Measurements from ENCODE around the gene SV2A. TPM values are rescaled to one million over a fixed set of nuclear protein-coding genes. Genes with fewer than 3 reads are reported as not detected.

The SV2A gene
- total RNA-seq, 2 donors from 2014 or later: 25.6 to 26.2 TPM

- Histone ChIP-seq H3K36me3 (ENCODE audit: control insufficient read depth, insufficient read depth, low read length) (no peaks in the 10 kb centered on the region), H3K4me1 (ENCODE audit: control insufficient read depth, insufficient read depth, low read length) (no peaks in the 10 kb centered on the region), H3K27me3 (ENCODE audit: control insufficient read depth, insufficient read depth, low read length, poor library complexity, severe bottlenecking) (no peaks in the 10 kb centered on the region), H3K4me3 (ENCODE audit: low read length) (peak overlapping the region; percentile 29), H3K9ac (ENCODE audit: extremely low read depth, low read length, poor library complexity, severe bottlenecking) (no peak overlapping the region), H3K9me3 (ENCODE audit: control insufficient read depth, low read length) (no peaks in the 10 kb centered on the region), H3K27ac (ENCODE audit: low read depth, low read length) (no peak overlapping the region)
- no peaks in the 10 kb centered on the region for H3K36me3 Mint-ChIP-seq (ENCODE audit: low read depth)
- no peaks in the 10 kb centered on the region for H3K9me3 Mint-ChIP-seq
- 30 to 39% methylated on average over 5 to 8 of the region's 8 CpGs for WGBS, 2 experiments (ENCODE audit: insufficient coverage in 1 of 2, insufficient read length in 1 of 2)
- peak overlapping the region; percentile 57 for H3K4me3 Mint-ChIP-seq
- peak; percentile 69 for DNase-seq
- TF ChIP-seq CTCF (conservative IDR thresholded peaks at IDR 0.05): no peak
- H3K27ac Mint-ChIP-seq: peak overlapping the region; percentile 85
- peaks cover 42% of the 10 kb centered on the region for H3K4me1 Mint-ChIP-seq
- H3K27me3 Mint-ChIP-seq (ENCODE audit: insufficient read depth): no peaks in the 10 kb centered on the region
Observed at GRCh38 chr1:149936992-149937705, 19.5 kb upstream of the SV2A start.

GRCh38 chr1:149936170-149936991 lies 18.7 kb upstream of the SV2A start, which contains the start of gene MTMR11:
TSS of gene MTMR11 (minus strand) at chr1:149936879. CDS start at chr1:149936647, 232 bp downstream.
- H3K4me1 Mint-ChIP-seq: peaks cover 42% of the 10 kb centered on the region
- peak within 1 kb of the TSS; percentile 85 for H3K27ac Mint-ChIP-seq
- H3K9me3 Mint-ChIP-seq: no peaks in the 10 kb centered on the region
- Histone ChIP-seq H3K9ac (ENCODE audit: extremely low read depth, low read length, poor library complexity, severe bottlenecking) (no peak within 1 kb of the TSS), H3K27me3 (ENCODE audit: control insufficient read depth, insufficient read depth, low read length, poor library complexity, severe bottlenecking) (no peaks in the 10 kb centered on the region), H3K9me3 (ENCODE audit: control insufficient read depth, low read length) (no peaks in the 10 kb centered on the region), H3K4me1 (ENCODE audit: control insufficient read depth, insufficient read depth, low read length) (no peaks in the 10 kb centered on the region), H3K36me3 (ENCODE audit: control insufficient read depth, insufficient read depth, low read length) (no peaks in the 10 kb centered on the region), H3K4me3 (ENCODE audit: low read length) (peak within 1 kb of the TSS; percentile 29), H3K27ac (ENCODE audit: low read depth, low read length) (no peak within 1 kb of the TSS)
- DNase-seq: peak; percentile 67
- no peak for TF ChIP-seq CTCF (conservative IDR thresholded peaks at IDR 0.05)
- peaks cover 4% of the 10 kb centered on the region for H3K27me3 Mint-ChIP-seq (ENCODE audit: insufficient read depth)
- no peaks in the 10 kb centered on the region for H3K36me3 Mint-ChIP-seq (ENCODE audit: low read depth)
- H3K4me3 Mint-ChIP-seq: peak within 1 kb of the TSS; percentile 57
- 35 to 48% methylated on average over 5 to 18 of the region's 18 CpGs for WGBS, 2 experiments (ENCODE audit: insufficient coverage in 1 of 2, insufficient read length in 1 of 2)

- 93% methylated on average over 2 of the region's 2 CpGs; no CpG with 5 or more reads in 1 of the 2 experiments for WGBS, 2 experiments (ENCODE audit: insufficient coverage in 1 of 2, insufficient read length in 1 of 2)
- Histone ChIP-seq H3K9ac (ENCODE audit: extremely low read depth, low read length, poor library complexity, severe bottlenecking) (no peak overlapping the region), H3K27me3 (ENCODE audit: control insufficient read depth, insufficient read depth, low read length, poor library complexity, severe bottlenecking) (no peaks in the 10 kb centered on the region), H3K9me3 (ENCODE audit: control insufficient read depth, low read length) (no peaks in the 10 kb centered on the region), H3K36me3 (ENCODE audit: control insufficient read depth, insufficient read depth, low read length) (no peaks in the 10 kb centered on the region), H3K4me3 (ENCODE audit: low read length) (no peak overlapping the region), H3K27ac (ENCODE audit: low read depth, low read length) (no peak overlapping the region), H3K4me1 (ENCODE audit: control insufficient read depth, insufficient read depth, low read length) (no peaks in the 10 kb centered on the region)
- H3K36me3 Mint-ChIP-seq (ENCODE audit: low read depth): no peaks in the 10 kb centered on the region
- no peaks in the 10 kb centered on the region for H3K9me3 Mint-ChIP-seq
- peaks cover 32% of the 10 kb centered on the region for H3K4me1 Mint-ChIP-seq
- DNase-seq: no peak
- no peak overlapping the region for H3K27ac Mint-ChIP-seq
- no peak for TF ChIP-seq CTCF (conservative IDR thresholded peaks at IDR 0.05)
- H3K4me3 Mint-ChIP-seq: no peak overlapping the region
- H3K27me3 Mint-ChIP-seq (ENCODE audit: insufficient read depth): peaks cover 4% of the 10 kb centered on the region
Observed at GRCh38 chr1:149934356-149934755, 16.7 kb upstream of the SV2A start.
